Neural cell (in vitro differentiated cells): ENCODE measurements around the gene ARPC5.

Experiments used
- CTCF ChIP-seq: fragments of 450-650 bp; IDR thresholded peaks from 2 replicates; pipeline ENCODE4 v1.5.1; 2014; ENCODE audit warnings: antibody characterized with exemption, mild to moderate bottlenecking, moderate library complexity; ENCODE audit not compliant: poor library complexity, severe bottlenecking
- EP300 ChIP-seq: fragments of 450-650 bp; conservative IDR thresholded peaks from 2 replicates; pipeline ENCODE4 v1.6.1; 2014; ENCODE audit warnings: antibody characterized with exemption, mild to moderate bottlenecking, moderate library complexity; ENCODE audit not compliant: poor library complexity, severe bottlenecking
- POLR2AphosphoS5 ChIP-seq: IDR thresholded peaks from 2 replicates; pipeline ENCODE4 v1.6.1; 2012
- RAD21 ChIP-seq: fragments of 450-650 bp; conservative IDR thresholded peaks from 2 replicates; pipeline ENCODE4 v1.6.1; 2014; ENCODE audit warnings: antibody characterized with exemption, mild to moderate bottlenecking, moderate library complexity
- REST ChIP-seq: IDR thresholded peaks from 2 replicates; pipeline ENCODE4 v1.6.1; 2012; ENCODE audit warnings: borderline replicate concordance

- TF ChIP-seq CTCF: no peak
- no peak for TF ChIP-seq POLR2AphosphoS5
- TF ChIP-seq REST: no peak
- TF ChIP-seq EP300: no peak
- TF ChIP-seq RAD21: no peak
Observed at GRCh38 chr1:183578856-183579255, 56.7 kb downstream of the ARPC5 start.
